ENCODE results near the gene RRP9.

RRP9 gene

DNA sequence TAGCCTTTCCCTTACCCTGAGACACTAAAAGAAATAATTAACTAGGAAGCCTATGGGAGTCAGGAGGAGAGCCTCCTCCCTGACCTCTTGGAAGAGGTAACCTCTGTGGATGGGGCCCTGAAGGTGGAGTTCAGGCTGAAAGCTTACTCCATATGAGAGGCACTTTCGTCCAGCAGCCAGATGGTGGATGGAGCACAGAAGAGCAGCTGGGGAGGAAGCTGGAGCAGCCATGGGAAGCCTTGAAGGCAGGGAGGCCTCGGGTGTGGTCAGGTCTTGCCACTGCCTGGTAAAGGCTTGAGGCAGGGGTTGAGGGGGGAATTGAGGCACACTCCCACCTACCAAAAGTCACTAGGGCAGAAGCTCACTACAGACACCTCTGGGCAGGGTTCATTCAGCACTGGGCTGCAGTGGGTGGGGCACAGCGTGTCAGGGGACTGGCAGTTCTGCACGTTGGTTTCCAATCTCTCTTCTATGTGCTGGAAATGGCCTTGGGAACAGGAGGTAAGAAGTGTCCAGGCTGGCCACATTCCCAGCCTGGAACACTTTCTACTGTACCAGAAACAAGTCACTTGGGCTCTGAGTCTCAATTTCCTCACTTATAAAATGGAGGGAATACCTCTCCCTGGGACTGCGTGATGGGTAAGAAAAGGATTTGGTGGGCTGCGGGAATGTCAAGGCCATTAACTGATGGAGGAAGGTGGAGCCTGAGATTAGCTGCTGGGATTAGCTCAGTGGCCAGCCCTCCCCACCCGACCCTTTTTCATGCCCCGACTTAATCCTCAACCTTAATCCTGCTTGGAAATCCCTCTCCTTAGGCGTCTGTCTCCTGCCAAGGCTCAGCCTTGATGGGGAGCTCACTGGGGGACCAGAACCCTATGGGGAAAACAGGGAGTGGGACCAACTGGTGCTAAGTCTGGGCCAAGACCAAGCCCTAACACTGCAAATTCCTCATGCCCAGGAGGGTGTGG is 20.2 kb upstream of the RRP9 start:
- H3K14ac ChIP-seq (ENCODE audit: low read length) = no peak overlapping the region
- H4K91ac ChIP-seq (ENCODE audit: low read depth, low read length, poor library complexity) = no peak overlapping the region
- peaks cover 10% of the 10 kb centered on the region for H3K79me1 ChIP-seq (ENCODE audit: low read depth, low read length)
- H3K23ac ChIP-seq (ENCODE audit: low read depth, low read length, poor library complexity) = no peak overlapping the region
- no peak overlapping the region for H3K27ac ChIP-seq (replicated peaks; ENCODE audit: low read length)
- H3K27me3 ChIP-seq (ENCODE audit: control insufficient read depth in 3 of 3, insufficient read depth in 3 of 3, low read depth in 1 of 3, low read length in 3 of 3) = peaks cover 0 to under 1% (median 0%) of the 10 kb centered on the region in 3 experiments
- H4K8ac ChIP-seq (ENCODE audit: low read depth, low read length) = no peak overlapping the region
- WGBS, 2 donors (ENCODE audit: extremely low coverage in 2 of 2, insufficient read length in 2 of 2, insufficient replicate concordance in 1 of 2) = no CpG with 5 or more reads among the region's 9 CpGs
- peak overlapping the region; percentile 68 for H2AK5ac ChIP-seq (ENCODE audit: low read depth, low read length)
- H2AFZ ChIP-seq (ENCODE audit: low read length) = no peak overlapping the region
- H3K4me2 ChIP-seq (ENCODE audit: insufficient read depth, low read length, poor library complexity, severe bottlenecking) = no peak overlapping the region
- H3K9me3 ChIP-seq (replicated peaks in 1 of 2; ENCODE audit: control insufficient read depth in 2 of 2, insufficient read depth in 1 of 2, low read depth in 1 of 2, low read length in 2 of 2) = peaks cover 0 to 2% of the 10 kb centered on the region in 2 donors
- peaks cover 25 to 44% of the 10 kb centered on the region in 2 donors for H3K4me1 ChIP-seq (ENCODE audit: control insufficient read depth in 2 of 2, insufficient read depth in 1 of 2, low read depth in 1 of 2, low read length in 2 of 2)
- no peak overlapping the region for H2BK12ac ChIP-seq (ENCODE audit: low read length)
- H2BK5ac ChIP-seq (ENCODE audit: low read length) = no peak overlapping the region
- no peak overlapping the region for H3K9ac ChIP-seq (ENCODE audit: low read depth, low read length, poor library complexity)
- DNase-seq (ENCODE audit: low spot score) = no peak
- H3K36me3 ChIP-seq (replicated peaks in 1 of 2; ENCODE audit: control insufficient read depth in 2 of 2, insufficient read depth in 2 of 2, low read length in 2 of 2) = peaks cover 20 to 44% of the 10 kb centered on the region in 2 donors
- H2BK120ac ChIP-seq (ENCODE audit: low read depth, low read length) = no peak overlapping the region
- no peak overlapping the region for H3K18ac ChIP-seq (ENCODE audit: low read length)
- H3K4ac ChIP-seq (ENCODE audit: low read length) = peak overlapping the region; percentile 10
- no peak overlapping the region for H3K4me3 ChIP-seq (ENCODE audit: low read length in 2 of 2)
- peak overlapping the region; percentile 22 for H2BK15ac ChIP-seq (ENCODE audit: low read length)

- Histone ChIP-seq H3K9ac (ENCODE audit: low read depth, low read length, poor library complexity) (peak overlapping the region; percentile 55), H4K8ac (ENCODE audit: low read depth, low read length) (no peak overlapping the region), H3K27me3 (ENCODE audit: control insufficient read depth in 3 of 3, insufficient read depth in 3 of 3, low read depth in 1 of 3, low read length in 3 of 3) (peaks cover 0 to 2% (median 0%) of the 10 kb centered on the region in 3 experiments), H4K91ac (ENCODE audit: low read depth, low read length, poor library complexity) (no peak overlapping the region), H2AFZ (ENCODE audit: low read length) (no peak overlapping the region), H2AK5ac (ENCODE audit: low read depth, low read length) (peak overlapping the region; percentile 14), H2BK15ac (ENCODE audit: low read length) (peak overlapping the region; percentile 25), H3K23ac (ENCODE audit: low read depth, low read length, poor library complexity) (peak overlapping the region; percentile 46), H3K4me1 (ENCODE audit: control insufficient read depth in 2 of 2, insufficient read depth in 1 of 2, low read depth in 1 of 2, low read length in 2 of 2) (peaks cover 18 to 42% of the 10 kb centered on the region in 2 donors), H3K18ac (ENCODE audit: low read length) (no peak overlapping the region), H3K14ac (ENCODE audit: low read length) (no peak overlapping the region), H3K4me2 (ENCODE audit: insufficient read depth, low read length, poor library complexity, severe bottlenecking) (no peak overlapping the region), H2BK120ac (ENCODE audit: low read depth, low read length) (no peak overlapping the region), H3K27ac (replicated peaks; ENCODE audit: low read length) (no peak overlapping the region), H3K36me3 (replicated peaks in 1 of 2; ENCODE audit: control insufficient read depth in 2 of 2, insufficient read depth in 2 of 2, low read length in 2 of 2) (peaks cover 23 to 47% of the 10 kb centered on the region in 2 donors), H3K9me3 (replicated peaks in 1 of 2; ENCODE audit: control insufficient read depth in 2 of 2, insufficient read depth in 1 of 2, low read depth in 1 of 2, low read length in 2 of 2) (peaks cover 0 to 2% of the 10 kb centered on the region in 2 donors), H3K79me1 (ENCODE audit: low read depth, low read length) (peaks cover 6% of the 10 kb centered on the region), H3K4me3 (ENCODE audit: low read length in 2 of 2) (no peak overlapping the region), H2BK5ac (ENCODE audit: low read length) (no peak overlapping the region), H2BK12ac (ENCODE audit: low read length) (no peak overlapping the region), H3K4ac (ENCODE audit: low read length) (no peak overlapping the region)
- no CpG with 5 or more reads among the region's 18 CpGs for WGBS, 2 donors (ENCODE audit: extremely low coverage in 2 of 2, insufficient read length in 2 of 2, insufficient replicate concordance in 1 of 2)
- DNase-seq (ENCODE audit: low spot score) = no peak
Observed at GRCh38 chr3:51961011-51961410, 19.3 kb upstream of the RRP9 start.

- peaks cover 12 to 42% of the 10 kb centered on the region in 2 donors for H3K4me1 ChIP-seq (ENCODE audit: control insufficient read depth in 2 of 2, insufficient read depth in 1 of 2, low read depth in 1 of 2, low read length in 2 of 2)
- H2BK12ac ChIP-seq (ENCODE audit: low read length) = no peak overlapping the region
- peaks cover 0 to 5% of the 10 kb centered on the region in 2 donors for H3K9me3 ChIP-seq (replicated peaks in 1 of 2; ENCODE audit: control insufficient read depth in 2 of 2, insufficient read depth in 1 of 2, low read depth in 1 of 2, low read length in 2 of 2)
- H2BK5ac ChIP-seq (ENCODE audit: low read length) = no peak overlapping the region
- no peak overlapping the region for H3K14ac ChIP-seq (ENCODE audit: low read length)
- H3K18ac ChIP-seq (ENCODE audit: low read length) = no peak overlapping the region
- H2AFZ ChIP-seq (ENCODE audit: low read length) = no peak overlapping the region
- H3K4me3 ChIP-seq (ENCODE audit: low read length in 2 of 2) = no peak overlapping the region
- peaks cover 0 to 8% (median 5%) of the 10 kb centered on the region in 3 experiments for H3K27me3 ChIP-seq (ENCODE audit: control insufficient read depth in 3 of 3, insufficient read depth in 3 of 3, low read depth in 1 of 3, low read length in 3 of 3)
- H3K9ac ChIP-seq (ENCODE audit: low read depth, low read length, poor library complexity) = no peak overlapping the region
- H3K27ac ChIP-seq (replicated peaks; ENCODE audit: low read length) = no peak overlapping the region
- H2BK15ac ChIP-seq (ENCODE audit: low read length) = no peak overlapping the region
- no peak overlapping the region for H3K4ac ChIP-seq (ENCODE audit: low read length)
- H4K8ac ChIP-seq (ENCODE audit: low read depth, low read length) = no peak overlapping the region
- peaks cover 23 to 47% of the 10 kb centered on the region in 2 donors for H3K36me3 ChIP-seq (replicated peaks in 1 of 2; ENCODE audit: control insufficient read depth in 2 of 2, insufficient read depth in 2 of 2, low read length in 2 of 2)
- no peak overlapping the region for H2BK120ac ChIP-seq (ENCODE audit: low read depth, low read length)
- H2AK5ac ChIP-seq (ENCODE audit: low read depth, low read length) = no peak overlapping the region
- H4K91ac ChIP-seq (ENCODE audit: low read depth, low read length, poor library complexity) = no peak overlapping the region
- no peak overlapping the region for H3K23ac ChIP-seq (ENCODE audit: low read depth, low read length, poor library complexity)
- WGBS, 2 donors (ENCODE audit: extremely low coverage in 2 of 2, insufficient read length in 2 of 2, insufficient replicate concordance in 1 of 2) = no CpG with 5 or more reads among the region's 10 CpGs
- no peak overlapping the region for H3K4me2 ChIP-seq (ENCODE audit: insufficient read depth, low read length, poor library complexity, severe bottlenecking)
- no peak for DNase-seq (ENCODE audit: low spot score)
- peaks cover 5% of the 10 kb centered on the region for H3K79me1 ChIP-seq (ENCODE audit: low read depth, low read length)
Observed at GRCh38 chr3:51960386-51960785, 18.7 kb upstream of the RRP9 start.

- Histone ChIP-seq H2BK5ac (ENCODE audit: low read length) (no peak overlapping the region), H3K9ac (ENCODE audit: low read depth, low read length, poor library complexity) (no peak overlapping the region), H3K4me3 (ENCODE audit: low read length in 2 of 2) (peak overlapping the region in 1 of 2 donors; percentile 16), H3K9me3 (replicated peaks in 1 of 2; ENCODE audit: control insufficient read depth in 2 of 2, insufficient read depth in 1 of 2, low read depth in 1 of 2, low read length in 2 of 2) (peaks cover 0 to 11% of the 10 kb centered on the region in 2 donors), H3K4ac (ENCODE audit: low read length) (no peak overlapping the region), H3K4me2 (ENCODE audit: insufficient read depth, low read length, poor library complexity, severe bottlenecking) (no peak overlapping the region), H4K91ac (ENCODE audit: low read depth, low read length, poor library complexity) (no peak overlapping the region), H3K27ac (replicated peaks; ENCODE audit: low read length) (no peak overlapping the region), H2BK120ac (ENCODE audit: low read depth, low read length) (no peak overlapping the region), H2BK12ac (ENCODE audit: low read length) (no peak overlapping the region), H3K79me1 (ENCODE audit: low read depth, low read length) (peaks cover 4% of the 10 kb centered on the region), H3K27me3 (ENCODE audit: control insufficient read depth in 3 of 3, insufficient read depth in 3 of 3, low read depth in 1 of 3, low read length in 3 of 3) (peaks cover 0 to 15% (median 11%) of the 10 kb centered on the region in 3 experiments), H3K36me3 (replicated peaks in 1 of 2; ENCODE audit: control insufficient read depth in 2 of 2, insufficient read depth in 2 of 2, low read length in 2 of 2) (peaks cover 23 to 47% of the 10 kb centered on the region in 2 donors), H2AFZ (ENCODE audit: low read length) (no peak overlapping the region), H2AK5ac (ENCODE audit: low read depth, low read length) (no peak overlapping the region), H3K14ac (ENCODE audit: low read length) (no peak overlapping the region), H3K4me1 (ENCODE audit: control insufficient read depth in 2 of 2, insufficient read depth in 1 of 2, low read depth in 1 of 2, low read length in 2 of 2) (peaks cover 4 to 37% of the 10 kb centered on the region in 2 donors), H3K23ac (ENCODE audit: low read depth, low read length, poor library complexity) (peak overlapping the region; percentile 4), H2BK15ac (ENCODE audit: low read length) (no peak overlapping the region), H3K18ac (ENCODE audit: low read length) (no peak overlapping the region), H4K8ac (ENCODE audit: low read depth, low read length) (no peak overlapping the region)
- DNase-seq (ENCODE audit: low spot score) = no peak
- WGBS, 2 donors (ENCODE audit: extremely low coverage in 2 of 2, insufficient read length in 2 of 2, insufficient replicate concordance in 1 of 2) = no CpG with 5 or more reads among the region's 7 CpGs
Observed at GRCh38 chr3:51959651-51960050, 17.9 kb upstream of the RRP9 start.

All from neuronal stem cell (in vitro differentiated cells).